Astrocyte of the cerebellum (primary cell): ENCODE results near the gene PHACTR2.

Experiments used
- DNase-seq: peaks from one replicate; pipeline ENCODE4 v3.0.0-alpha.2; 2011; ENCODE audit warnings: low read depth
- H3K4me3 ChIP-seq: 2 replicates; pipeline ENCODE4 v1.5.1; 2011; ENCODE audit warnings: mild to moderate bottlenecking, low read depth, low read length, moderate library complexity
- CTCF ChIP-seq: IDR thresholded peaks from 2 replicates; pipeline ENCODE4 v1.5.1; 2012; ENCODE audit warnings: low read length, low read depth, moderate library complexity, mild to moderate bottlenecking; ENCODE audit errors: missing control alignments
- in situ Hi-C: cut with HindIII; loops from 2 replicates; pipeline ENCODE4 v1.10.0; 2017; ENCODE audit warnings: low sequenced_read_pairs

The PHACTR2 gene

GRCh38 chr6:143707697-143708096 lies 29.9 kb downstream of the PHACTR2 start:
- DNase-seq: no peak
- TF ChIP-seq CTCF: no peak
- in situ Hi-C loops: no loop called here
- H3K4me3 ChIP-seq: no peak overlapping the region

GRCh38 chr6:143708889-143709288 lies 31.1 kb downstream of the PHACTR2 start:
- H3K4me3 ChIP-seq: no peak overlapping the region
- in situ Hi-C loops: no loop called here
- no peak for DNase-seq
- no peak for TF ChIP-seq CTCF

GRCh38 chr6:143711714-143712113 lies 33.9 kb downstream of the PHACTR2 start:
- DNase-seq: no peak
- in situ Hi-C loops: no loop called here
- no peak overlapping the region for H3K4me3 ChIP-seq
- no peak for TF ChIP-seq CTCF

- no peak overlapping the region for H3K4me3 ChIP-seq
- no peak for TF ChIP-seq CTCF
- in situ Hi-C loops: no loop called here
- no peak for DNase-seq
Measured at GRCh38 chr6:143718472-143718871, 40.7 kb downstream of the PHACTR2 start.

- in situ Hi-C loops: no loop called here
- DNase-seq: no peak
- H3K4me3 ChIP-seq: no peak overlapping the region
- TF ChIP-seq CTCF: no peak
Measured at GRCh38 chr6:143721642-143722041, 43.9 kb downstream of the PHACTR2 start.

- H3K4me3 ChIP-seq: no peak overlapping the region
- in situ Hi-C loops: no loop called here
- TF ChIP-seq CTCF: no peak
- DNase-seq: no peak
Measured at GRCh38 chr6:143724876-143725275, 47.1 kb downstream of the PHACTR2 start.
